Activated T-helper 1 cell treated with anti-CD3 and anti-CD28 coated beads, Interleukin-12 subunit alpha, Interleukin-12 subunit beta, Interleukin-2, Interleukin-4 antibody, amounts not matched to agents 30 ng/mL and 10 ng/mL and 1 ng/mL, durations not matched to agents 14 hours and 24 hours and 36 hours (primary cell): ENCODE results near the gene ETFA. TPM values are rescaled to one million over a fixed set of nuclear protein-coding genes. Genes with fewer than 3 reads are reported as not detected.

ENCODE experiments used
- DNase-seq: peaks from one replicate; pipeline ENCODE4 v3.0.0; 2021; ENCODE audit warnings: low spot score
- H3K27ac Mint-ChIP-seq: one replicate; pipeline ENCODE4 v1.8.0; 2021; ENCODE audit warnings: mild to moderate bottlenecking, mixed read lengths
- H3K27me3 Mint-ChIP-seq: one replicate; pipeline ENCODE4 v1.8.0; 2022; ENCODE audit warnings: mild to moderate bottlenecking, moderate library complexity, mixed read lengths; ENCODE audit not compliant: insufficient read depth
- H3K36me3 Mint-ChIP-seq: one replicate; pipeline ENCODE4 v1.8.0; 2021; ENCODE audit warnings: low read depth, mixed read lengths
- H3K4me1 Mint-ChIP-seq: one replicate; pipeline ENCODE4 v1.8.0; 2021; ENCODE audit warnings: low read depth, mixed read lengths
- H3K4me3 Mint-ChIP-seq: one replicate; pipeline ENCODE4 v1.8.0; 2021; ENCODE audit warnings: mild to moderate bottlenecking, moderate library complexity, mixed read lengths
- H3K9me3 Mint-ChIP-seq: one replicate; pipeline ENCODE4 v1.8.0; 2021; ENCODE audit warnings: mixed read lengths
- intact Hi-C: fragments of 100-400 bp; cut with micrococcal nuclease; formaldehyde crosslinking; loops from one replicate; pipeline ENCODE4 v1.15.1; 2024
- total RNA-seq: library from RNA; stranded (reverse); gene quantifications from 2 replicates; pipeline ENCODE4 v1.2.3, GENCODE V29; 2022

ETFA gene
- total RNA-seq, 1 donor from 2014 or later, result 129 TPM

GRCh38 chr15:76208084-76208785 is 103.0 kb downstream of the ETFA start:
- Mint-ChIP-seq H3K27me3 (no peaks in the 10 kb centered on the region), H3K9me3 (no peaks in the 10 kb centered on the region), H3K27ac (peak overlapping the region; percentile 34), H3K4me3 (no peak overlapping the region), H3K36me3 (peaks cover 10% of the 10 kb centered on the region), H3K4me1 (peaks cover 14% of the 10 kb centered on the region)
- intact Hi-C loops, result no loop called here
- DNase-seq, result no peak

GRCh38 chr15:76206325-76206976 is 104.8 kb downstream of the ETFA start:
- H3K27ac Mint-ChIP-seq, result no peak overlapping the region
- peaks cover 7% of the 10 kb centered on the region for H3K36me3 Mint-ChIP-seq
- no peaks in the 10 kb centered on the region for H3K27me3 Mint-ChIP-seq
- peaks cover 14% of the 10 kb centered on the region for H3K4me1 Mint-ChIP-seq
- no peak overlapping the region for H3K4me3 Mint-ChIP-seq
- no peak for DNase-seq
- intact Hi-C loops, result no loop called here
- no peaks in the 10 kb centered on the region for H3K9me3 Mint-ChIP-seq

GRCh38 chr15:76204916-76205460 is 106.3 kb downstream of the ETFA start:
- Mint-ChIP-seq H3K27me3 (no peaks in the 10 kb centered on the region), H3K4me1 (peaks cover 14% of the 10 kb centered on the region), H3K9me3 (no peaks in the 10 kb centered on the region), H3K36me3 (peaks cover 7% of the 10 kb centered on the region), H3K4me3 (no peak overlapping the region), H3K27ac (no peak overlapping the region)
- DNase-seq, result no peak
- intact Hi-C loops, result no loop called here

DNA sequence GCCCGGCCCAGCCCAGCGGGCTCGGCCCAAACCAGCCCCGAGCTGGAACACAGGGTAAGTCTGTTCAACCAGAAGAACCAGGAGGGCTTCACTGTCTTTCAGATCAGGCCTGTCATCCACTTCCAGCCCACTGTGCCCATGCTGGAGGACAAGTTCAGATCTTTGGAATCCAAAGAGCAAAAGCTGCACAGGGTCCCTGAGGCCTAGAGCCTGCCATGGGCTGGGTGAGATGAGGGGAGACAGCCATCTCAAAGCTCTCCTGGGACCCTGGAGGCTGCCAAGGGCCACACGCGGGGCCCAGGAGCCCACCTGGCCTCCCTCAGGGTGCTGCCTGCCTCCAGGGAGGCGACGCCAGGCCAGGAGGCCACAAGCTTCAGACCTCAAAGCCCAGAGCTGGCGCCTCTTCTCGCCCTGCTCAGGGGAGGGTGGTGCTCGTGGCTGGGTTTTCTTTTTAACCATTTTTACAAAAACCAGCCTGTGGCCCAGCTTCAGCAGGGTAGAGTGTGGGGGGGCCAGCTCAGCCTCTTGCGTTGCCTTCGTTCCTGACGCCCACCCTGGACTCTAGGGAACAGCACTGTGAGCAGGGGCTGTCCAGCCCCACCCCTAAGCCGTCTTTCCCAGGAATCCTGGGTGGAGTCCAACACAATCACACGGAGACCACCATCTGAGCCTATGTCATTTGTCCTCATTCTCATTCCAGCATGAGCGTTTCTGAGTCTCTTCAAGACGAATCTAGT is 107.0 kb downstream of the ETFA start:
- Mint-ChIP-seq H3K9me3 (no peaks in the 10 kb centered on the region), H3K27ac (no peak overlapping the region), H3K4me3 (no peak overlapping the region), H3K36me3 (peaks cover 7% of the 10 kb centered on the region), H3K27me3 (no peaks in the 10 kb centered on the region), H3K4me1 (peaks cover 14% of the 10 kb centered on the region)
- DNase-seq, result no peak
- intact Hi-C loops, result no loop called here

DNA sequence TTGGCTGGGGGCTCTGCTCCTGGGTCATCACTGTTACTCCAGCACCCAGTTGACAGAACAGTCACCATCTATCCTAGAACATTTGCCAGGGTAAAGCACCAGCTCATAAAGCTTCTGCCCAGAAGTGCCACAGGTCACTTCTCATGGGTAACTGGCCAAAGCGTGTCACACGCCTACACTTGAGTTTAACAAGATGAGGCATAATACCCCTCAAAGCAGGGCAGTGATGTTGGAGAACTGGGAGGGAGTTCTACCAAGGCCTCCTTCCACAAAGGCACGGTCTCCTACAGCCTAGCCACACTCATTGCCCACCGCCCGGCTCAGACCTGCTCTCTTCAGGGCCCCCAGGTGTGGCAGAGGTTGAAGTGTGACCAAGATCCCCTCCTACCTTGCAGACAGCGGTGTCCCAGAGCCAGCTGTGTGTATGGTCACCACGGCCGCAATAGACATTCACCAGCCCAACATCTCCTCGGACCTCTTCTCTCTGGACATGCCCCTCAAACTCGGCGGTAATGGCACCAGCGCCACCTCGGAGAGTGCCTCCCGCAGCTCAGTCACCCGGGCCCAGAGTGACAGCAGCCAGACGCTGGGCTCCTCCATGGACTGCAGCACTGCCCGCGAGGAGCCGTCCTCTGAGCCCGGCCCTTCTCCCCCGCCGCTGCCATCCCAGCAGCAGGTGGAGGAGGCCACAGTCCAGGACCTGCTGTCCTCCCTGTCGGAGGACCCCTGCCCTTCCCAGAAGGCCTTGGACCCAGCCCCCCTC is 107.7 kb downstream of the ETFA start:
- intact Hi-C loops, result no loop called here
- H3K36me3 Mint-ChIP-seq, result peaks cover 7% of the 10 kb centered on the region

DNA sequence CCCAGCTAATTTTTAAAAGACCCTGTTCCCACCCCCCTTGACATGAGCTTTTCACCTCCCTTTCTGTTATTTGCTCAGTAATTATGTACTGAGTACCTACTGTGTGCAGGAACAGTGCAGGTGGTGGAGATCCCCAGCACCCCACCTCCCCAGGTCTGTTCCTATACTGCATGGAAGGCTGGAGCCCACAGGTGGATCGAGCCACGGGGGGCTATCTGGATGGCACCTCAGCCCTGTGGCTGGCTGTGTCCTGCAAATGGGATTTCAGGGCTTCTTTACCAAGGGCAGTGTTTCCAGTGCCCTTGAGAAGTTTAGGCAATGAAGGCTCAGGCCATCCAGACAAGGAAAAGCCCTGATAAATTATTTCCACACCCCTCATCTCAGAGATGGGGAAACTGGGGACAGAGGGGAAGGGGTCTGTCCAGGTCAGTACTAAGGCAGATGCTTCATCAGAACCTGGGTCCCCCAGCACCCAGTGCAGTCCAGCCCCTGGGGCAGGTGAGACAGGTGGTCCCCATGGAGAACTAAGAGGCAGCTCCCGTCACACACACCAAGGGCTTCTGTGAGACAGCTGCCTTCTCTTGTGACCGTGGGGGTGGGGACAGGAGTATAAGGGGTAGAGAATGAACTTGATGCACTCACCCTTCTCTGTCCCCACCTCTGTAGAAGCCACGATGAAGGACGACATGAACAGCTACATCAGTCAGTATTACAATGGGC is 109.6 kb downstream of the ETFA start:
- intact Hi-C loops, result no loop called here
- no peak for DNase-seq
- Mint-ChIP-seq H3K9me3 (no peaks in the 10 kb centered on the region), H3K27me3 (no peaks in the 10 kb centered on the region), H3K4me3 (no peak overlapping the region), H3K36me3 (no peaks in the 10 kb centered on the region), H3K27ac (no peak overlapping the region), H3K4me1 (no peaks in the 10 kb centered on the region)

More for the DNA sequence above, 107.7 kb downstream of the ETFA start:
- no peak overlapping the region for H3K4me3 Mint-ChIP-seq
- H3K27me3 Mint-ChIP-seq, result no peaks in the 10 kb centered on the region
- H3K4me1 Mint-ChIP-seq, result peaks cover 9% of the 10 kb centered on the region
- no peak overlapping the region for H3K27ac Mint-ChIP-seq
- no peaks in the 10 kb centered on the region for H3K9me3 Mint-ChIP-seq
- DNase-seq, result no peak

DNA sequence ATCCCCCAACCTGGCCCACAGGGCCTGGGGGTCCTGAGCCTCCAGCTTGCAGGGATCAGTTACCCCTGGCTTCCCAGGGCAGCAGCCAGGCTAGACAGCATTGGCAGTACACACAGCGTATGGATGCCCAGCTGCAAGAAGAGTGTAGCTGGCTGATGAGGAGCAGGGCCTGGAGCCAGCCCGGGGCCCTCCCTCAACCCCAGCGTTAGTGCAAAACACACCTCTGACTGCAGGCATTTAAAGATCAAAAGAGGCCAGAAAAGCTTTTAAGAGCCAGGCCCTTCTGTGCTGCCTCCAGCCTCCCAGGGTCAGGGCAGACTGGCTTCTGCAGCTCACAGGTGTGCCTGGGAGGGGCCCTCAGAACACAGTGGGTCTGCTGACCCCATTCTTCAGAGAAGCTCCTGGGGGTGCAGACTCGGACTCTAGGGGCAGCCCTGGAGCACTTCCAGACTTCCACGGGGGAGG is 110.6 kb downstream of the ETFA start:
- H3K9me3 Mint-ChIP-seq, result no peaks in the 10 kb centered on the region
- H3K27ac Mint-ChIP-seq, result no peak overlapping the region
- no peak overlapping the region for H3K4me3 Mint-ChIP-seq
- H3K27me3 Mint-ChIP-seq, result peaks cover 1% of the 10 kb centered on the region
- no peak for DNase-seq
- H3K4me1 Mint-ChIP-seq, result no peaks in the 10 kb centered on the region
- intact Hi-C loops, result no loop called here
- no peaks in the 10 kb centered on the region for H3K36me3 Mint-ChIP-seq

GRCh38 chr15:76200083-76200465 is 111.2 kb downstream of the ETFA start:
- H3K4me1 Mint-ChIP-seq, result no peaks in the 10 kb centered on the region
- H3K36me3 Mint-ChIP-seq, result no peaks in the 10 kb centered on the region
- no peak for DNase-seq
- no peaks in the 10 kb centered on the region for H3K9me3 Mint-ChIP-seq
- H3K27ac Mint-ChIP-seq, result no peak overlapping the region
- intact Hi-C loops, result no loop called here
- H3K27me3 Mint-ChIP-seq, result peaks cover 1% of the 10 kb centered on the region
- H3K4me3 Mint-ChIP-seq, result no peak overlapping the region

DNA sequence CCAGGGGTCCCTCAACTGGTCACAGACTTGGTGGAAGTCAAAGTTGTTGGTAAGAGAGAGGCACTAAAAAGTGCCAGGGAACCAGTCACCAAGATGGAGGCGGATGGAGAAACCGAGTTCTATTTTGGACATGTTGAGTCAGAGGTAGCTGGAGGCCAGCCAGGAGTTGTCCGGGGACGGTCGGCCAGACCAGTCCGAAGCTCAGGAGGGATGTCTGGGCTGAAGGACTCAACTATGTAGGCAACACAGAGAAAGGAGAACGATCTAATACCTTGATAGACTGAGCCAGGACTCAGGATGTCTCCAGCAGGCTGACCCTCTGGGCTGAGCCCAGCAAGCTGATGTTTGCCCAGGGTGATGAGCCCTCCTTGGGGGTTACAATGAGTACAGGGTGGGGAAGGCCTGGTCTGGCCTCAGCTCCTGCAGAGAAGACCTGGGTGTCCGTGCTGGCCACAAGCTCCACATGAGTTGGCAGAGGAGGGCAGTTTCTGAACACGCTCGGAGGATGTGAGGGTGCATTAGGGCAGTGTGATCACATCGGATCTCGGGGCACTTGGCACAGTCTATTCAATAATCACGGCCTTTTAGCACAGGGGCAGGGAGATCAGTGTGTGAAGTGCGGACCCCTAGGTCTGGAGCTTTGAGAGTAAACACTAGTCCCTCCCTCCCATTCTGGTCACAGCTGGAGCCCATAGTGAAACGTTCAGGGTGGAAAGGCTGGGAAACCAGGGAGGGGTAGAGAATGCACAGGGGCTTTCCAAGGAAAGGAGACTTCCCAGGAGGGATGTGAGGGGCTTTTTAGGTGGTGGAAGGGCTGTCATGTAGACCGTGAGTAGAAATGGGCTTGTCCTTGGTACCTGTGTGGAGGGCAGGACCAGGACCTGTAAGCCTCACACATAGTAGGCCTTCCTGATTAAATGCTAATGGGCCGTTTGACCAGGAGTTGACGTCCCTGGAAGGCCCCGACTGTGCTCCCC is 111.9 kb downstream of the ETFA start:
- DNase-seq, result no peak
- no peaks in the 10 kb centered on the region for H3K36me3 Mint-ChIP-seq
- no peaks in the 10 kb centered on the region for H3K4me1 Mint-ChIP-seq
- no peaks in the 10 kb centered on the region for H3K9me3 Mint-ChIP-seq
- peaks cover 1% of the 10 kb centered on the region for H3K27me3 Mint-ChIP-seq
- H3K4me3 Mint-ChIP-seq, result no peak overlapping the region
- intact Hi-C loops, result no loop called here
- H3K27ac Mint-ChIP-seq, result no peak overlapping the region

DNA sequence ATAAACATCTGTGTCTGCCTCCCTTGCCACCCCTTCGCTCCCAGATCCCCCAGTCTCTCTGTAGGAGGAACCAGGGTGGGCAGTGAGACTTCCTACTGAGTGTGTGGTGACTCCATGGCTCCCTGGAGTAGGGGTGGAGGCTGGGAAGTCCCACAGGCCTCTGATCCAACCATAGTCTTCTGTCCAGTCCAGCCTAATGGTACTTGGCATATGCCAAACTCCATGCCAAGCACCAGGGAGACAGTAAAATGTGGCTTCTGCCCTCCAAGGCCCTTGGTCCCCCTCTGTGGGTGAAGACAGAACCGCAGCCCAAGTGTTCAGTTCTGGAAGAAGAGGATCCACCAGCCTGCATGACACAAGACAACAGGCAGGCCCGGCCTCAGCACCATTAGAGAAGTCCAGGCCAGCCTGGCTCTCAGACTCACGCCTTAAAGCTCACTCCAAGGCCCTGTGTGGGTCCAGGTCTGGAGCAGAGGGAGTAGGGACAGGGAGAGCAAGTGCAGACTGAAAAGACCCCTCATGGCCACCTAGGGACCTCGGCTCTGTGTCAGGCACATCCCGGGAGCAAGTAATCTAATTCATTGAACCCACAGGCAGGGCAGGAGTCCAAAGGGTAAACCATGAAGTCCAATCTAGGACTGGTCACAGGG is 112.7 kb downstream of the ETFA start:
- H3K4me3 Mint-ChIP-seq, result no peak overlapping the region
- no peaks in the 10 kb centered on the region for H3K9me3 Mint-ChIP-seq
- no peaks in the 10 kb centered on the region for H3K36me3 Mint-ChIP-seq
- DNase-seq, result no peak
- no peak overlapping the region for H3K27ac Mint-ChIP-seq
- H3K27me3 Mint-ChIP-seq, result peaks cover 1% of the 10 kb centered on the region
- intact Hi-C loops, result no loop called here
- H3K4me1 Mint-ChIP-seq, result no peaks in the 10 kb centered on the region
